Activated T-cell treated with anti-CD3 and anti-CD28 coated beads, Interleukin-2, amount 50 U/mL, for 4 hours (primary cell): ENCODE results near the gene LRRK1. TPM values are rescaled to one million over a fixed set of nuclear protein-coding genes. Genes with fewer than 3 reads are reported as not detected.

Experiments
- ATAC-seq, 2 donors: fragments of 200-7000 bp; cut with Tn5 transposase; one replicate each; pipeline ENCODE4 v1.10.0; 2021
- DNase-seq: peaks from one replicate; pipeline ENCODE4 v3.0.0-alpha.2; 2020
- H3K27me3 Mint-ChIP-seq: one replicate; pipeline ENCODE4 v1.8.0; 2021; ENCODE audit warnings: low read depth, mixed read lengths
- H3K36me3 Mint-ChIP-seq: one replicate; pipeline ENCODE4 v1.8.0; 2022; ENCODE audit warnings: mixed read lengths; ENCODE audit not compliant: insufficient read depth
- H3K4me1 Mint-ChIP-seq: one replicate; pipeline ENCODE4 v1.8.0; 2021; ENCODE audit warnings: low read depth, mixed read lengths
- H3K4me3 Mint-ChIP-seq: one replicate; pipeline ENCODE4 v1.8.0; 2021; ENCODE audit warnings: mild to moderate bottlenecking, moderate library complexity, mixed read lengths
- H3K9me3 Mint-ChIP-seq: one replicate; pipeline ENCODE4 v1.8.0; 2021; ENCODE audit warnings: mixed read lengths
- total RNA-seq, 3 donors: library from RNA; stranded (reverse); gene quantifications; one replicate each; pipeline ENCODE4 v1.2.1, GENCODE V29; 2021

Gene LRRK1
- total RNA-seq, 3 donors from 2014 or later: 0.55 to 1.8 (median 1.6) TPM

GRCh38 chr15:100885811-100886210 lies 33.3 kb upstream of the LRRK1 start:
- H3K9me3 Mint-ChIP-seq: no peaks in the 10 kb centered on the region

GRCh38 chr15:100887211-100887913 lies 31.8 kb upstream of the LRRK1 start:
- H3K9me3 Mint-ChIP-seq: no peaks in the 10 kb centered on the region
- no peak overlapping the region for H3K4me3 Mint-ChIP-seq
- no peaks in the 10 kb centered on the region for H3K4me1 Mint-ChIP-seq
- no peak for ATAC-seq
- DNase-seq: no peak
- peaks cover 71% of the 10 kb centered on the region for H3K27me3 Mint-ChIP-seq
- H3K36me3 Mint-ChIP-seq: no peaks in the 10 kb centered on the region

More at GRCh38 chr15:100885811-100886210, 33.3 kb upstream of the LRRK1 start:
- no peak for DNase-seq
- H3K4me3 Mint-ChIP-seq: no peak overlapping the region
- peaks cover 75% of the 10 kb centered on the region for H3K27me3 Mint-ChIP-seq
- no peaks in the 10 kb centered on the region for H3K4me1 Mint-ChIP-seq
- no peak for ATAC-seq
- no peaks in the 10 kb centered on the region for H3K36me3 Mint-ChIP-seq

GRCh38 chr15:100889385-100890050 lies 29.6 kb upstream of the LRRK1 start:
- DNase-seq (no peak), ATAC-seq (no peak)
- Mint-ChIP-seq H3K4me3 (no peak overlapping the region), H3K36me3 (no peaks in the 10 kb centered on the region), H3K27me3 (peaks cover 69% of the 10 kb centered on the region), H3K4me1 (no peaks in the 10 kb centered on the region), H3K9me3 (no peaks in the 10 kb centered on the region)

GRCh38 chr15:100890051-100890720 lies 29.0 kb upstream of the LRRK1 start:
- H3K4me1 Mint-ChIP-seq: no peaks in the 10 kb centered on the region
- H3K4me3 Mint-ChIP-seq: no peak overlapping the region
- peaks cover 67% of the 10 kb centered on the region for H3K27me3 Mint-ChIP-seq
- H3K36me3 Mint-ChIP-seq: no peaks in the 10 kb centered on the region
- no peaks in the 10 kb centered on the region for H3K9me3 Mint-ChIP-seq
- no peak for DNase-seq
- ATAC-seq: no peak

- Mint-ChIP-seq H3K4me1 (no peaks in the 10 kb centered on the region), H3K27me3 (peaks cover 69% of the 10 kb centered on the region), H3K36me3 (no peaks in the 10 kb centered on the region), H3K9me3 (no peaks in the 10 kb centered on the region), H3K4me3 (no peak overlapping the region)
- DNase-seq (no peak), ATAC-seq (no peak)
Measured at GRCh38 chr15:100890850-100891249, 28.3 kb upstream of the LRRK1 start.

- DNase-seq (no peak), ATAC-seq (no peak)
- Mint-ChIP-seq H3K9me3 (no peaks in the 10 kb centered on the region), H3K36me3 (no peaks in the 10 kb centered on the region), H3K4me1 (no peaks in the 10 kb centered on the region), H3K4me3 (no peak overlapping the region), H3K27me3 (peaks cover 67% of the 10 kb centered on the region)
Measured at GRCh38 chr15:100891307-100892012, 27.7 kb upstream of the LRRK1 start.

GRCh38 chr15:100892013-100892355 lies 27.2 kb upstream of the LRRK1 start:
- DNase-seq (no peak), ATAC-seq (no peak)
- H3K9me3 Mint-ChIP-seq: no peaks in the 10 kb centered on the region
- H3K27me3 Mint-ChIP-seq: peaks cover 62% of the 10 kb centered on the region
- no peak overlapping the region for H3K4me3 Mint-ChIP-seq
- H3K36me3 Mint-ChIP-seq: no peaks in the 10 kb centered on the region
- H3K4me1 Mint-ChIP-seq: no peaks in the 10 kb centered on the region

- H3K9me3 Mint-ChIP-seq: no peaks in the 10 kb centered on the region
- peaks cover 56% of the 10 kb centered on the region for H3K27me3 Mint-ChIP-seq
- no peak for ATAC-seq
- no peak for DNase-seq
- no peak overlapping the region for H3K4me3 Mint-ChIP-seq
- H3K4me1 Mint-ChIP-seq: no peaks in the 10 kb centered on the region
- H3K36me3 Mint-ChIP-seq: no peaks in the 10 kb centered on the region
Measured at GRCh38 chr15:100893261-100893963, 25.7 kb upstream of the LRRK1 start.

- no peaks in the 10 kb centered on the region for H3K36me3 Mint-ChIP-seq
- H3K9me3 Mint-ChIP-seq: no peaks in the 10 kb centered on the region
- no peak for ATAC-seq
- H3K4me3 Mint-ChIP-seq: no peak overlapping the region
- no peaks in the 10 kb centered on the region for H3K4me1 Mint-ChIP-seq
- H3K27me3 Mint-ChIP-seq: peaks cover 56% of the 10 kb centered on the region
- DNase-seq: no peak
Measured at GRCh38 chr15:100893964-100894295, 25.2 kb upstream of the LRRK1 start.

GRCh38 chr15:100895721-100896120 lies 23.4 kb upstream of the LRRK1 start:
- no peaks in the 10 kb centered on the region for H3K36me3 Mint-ChIP-seq
- H3K27me3 Mint-ChIP-seq: peaks cover 41% of the 10 kb centered on the region
- no peak overlapping the region for H3K4me3 Mint-ChIP-seq
- DNase-seq (no peak), ATAC-seq (no peak)
- H3K9me3 Mint-ChIP-seq: no peaks in the 10 kb centered on the region
- no peaks in the 10 kb centered on the region for H3K4me1 Mint-ChIP-seq

- DNase-seq: no peak
Measured at GRCh38 chr15:100897221-100898151, 21.7 kb upstream of the LRRK1 start.

GRCh38 chr15:100898152-100898490 lies 21.0 kb upstream of the LRRK1 start:
- DNase-seq: no peak
- Mint-ChIP-seq H3K4me1 (no peaks in the 10 kb centered on the region), H3K4me3 (no peak overlapping the region), H3K27me3 (peaks cover 22% of the 10 kb centered on the region), H3K9me3 (no peaks in the 10 kb centered on the region), H3K36me3 (no peaks in the 10 kb centered on the region)
- no peak for ATAC-seq

More at GRCh38 chr15:100897221-100898151, 21.7 kb upstream of the LRRK1 start:
- Mint-ChIP-seq H3K36me3 (no peaks in the 10 kb centered on the region), H3K27me3 (peaks cover 28% of the 10 kb centered on the region), H3K4me1 (no peaks in the 10 kb centered on the region), H3K4me3 (no peak overlapping the region), H3K9me3 (no peaks in the 10 kb centered on the region)
- no peak for ATAC-seq

GRCh38 chr15:100898661-100899462 lies 20.3 kb upstream of the LRRK1 start:
- H3K36me3 Mint-ChIP-seq: no peaks in the 10 kb centered on the region
- DNase-seq: no peak
- no peak overlapping the region for H3K4me3 Mint-ChIP-seq
- H3K4me1 Mint-ChIP-seq: no peaks in the 10 kb centered on the region
- peaks cover 15% of the 10 kb centered on the region for H3K27me3 Mint-ChIP-seq
- ATAC-seq: no peak
- H3K9me3 Mint-ChIP-seq: no peaks in the 10 kb centered on the region
